Measurements from ENCODE around the gene EIF3K. TPM values are rescaled to one million over a fixed set of nuclear protein-coding genes. Genes with fewer than 3 reads are reported as not detected.

EIF3K gene
- total RNA-seq, 1 experiment from 2014 or later = 414 TPM

- Histone ChIP-seq H3K27me3 (ENCODE audit: low read length) (no peaks in the 10 kb centered on the region), H2AFZ (ENCODE audit: low read length) (no peak overlapping the region), H3K79me2 (ENCODE audit: low read length) (peaks cover 85% of the 10 kb centered on the region), H3K4me3 (ENCODE audit: low read length) (no peak overlapping the region), H3K9me2 (replicated peaks; ENCODE audit: low read length) (no peaks in the 10 kb centered on the region), H3K9ac (ENCODE audit: low read length) (peak overlapping the region; percentile 98), H3F3A (ENCODE audit: low read length, unreplicated experiment) (peaks cover 6% of the 10 kb centered on the region), H3K9me3 (ENCODE audit: low read length) (no peaks in the 10 kb centered on the region), H4K20me1 (ENCODE audit: low read length) (peaks cover 2% of the 10 kb centered on the region; the same call in 1 of the 2 replicates), H3K4me1 (ENCODE audit: insufficient read depth, low read length) (peaks cover 56% of the 10 kb centered on the region), H3K27ac (ENCODE audit: low read length) (peak overlapping the region; percentile 100), H3K4me2 (ENCODE audit: low read length) (peak overlapping the region; percentile 55), H3K36me3 (ENCODE audit: low read depth, low read length) (peaks cover 51% of the 10 kb centered on the region)
- TF ChIP-seq EZH2phosphoT487 (IDR thresholded peaks at IDR 0.05; ENCODE audit: borderline replicate concordance, low read length) (no peak), EZH2 (IDR thresholded peaks at IDR 0.05; ENCODE audit: low read length, unreplicated experiment) (no peak), CTCF (conservative IDR thresholded peaks at IDR 0.05; ENCODE audit: low read depth, low read length) (no peak)
- CTCF ChIA-PET = no interaction called here
- intact Hi-C loops (cut with micrococcal nuclease) = loop anchor here (5.0 kb wide), 1 partner anchor 35 kb away; the partner anchor contains the start of gene ACTN4
- ATAC-seq (no peak), DNase-seq (no peak)
- no TSS peak for BruUV-seq (replicated peaks)
- POLR2A ChIA-PET (ENCODE audit: unreplicated experiment) = interaction anchor here (0.8 to 1.4 kb wide), 2 partner anchors 35 to 42 kb away, joined by 3 to 13 read pairs; partner anchors contain the start of gene ACTN4
These were observed 63.3 kb downstream of the EIF3K start for GRCh38 chr19:38682195-38682867.

DNA sequence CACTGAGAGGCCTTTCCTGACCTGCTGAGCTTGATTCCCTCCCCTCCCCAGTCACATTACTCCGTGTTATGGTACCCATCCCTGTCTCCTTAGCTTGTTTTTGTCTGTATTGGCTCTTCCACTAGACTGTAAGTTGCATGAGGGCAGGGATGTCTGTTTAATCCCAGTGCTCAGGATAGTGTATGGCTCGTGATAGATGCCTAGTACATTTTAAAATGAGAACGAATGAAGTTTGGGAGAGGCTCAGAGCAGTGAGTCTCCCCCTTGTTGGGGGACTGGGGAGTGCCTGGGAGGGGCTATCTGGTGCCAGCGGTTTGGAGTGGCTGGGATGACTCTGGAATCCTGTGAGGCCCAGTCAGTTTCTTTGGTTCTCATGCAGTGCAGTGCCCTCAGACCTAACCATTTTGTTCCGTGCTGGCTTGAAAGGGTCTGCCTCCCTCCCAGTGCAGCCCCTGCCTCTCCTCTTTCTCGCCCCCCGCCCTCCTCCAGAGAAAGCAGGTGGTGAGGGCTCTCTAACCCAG lies 63.9 kb downstream of the EIF3K start:
- no peak for TF ChIP-seq EZH2 (IDR thresholded peaks at IDR 0.05; ENCODE audit: low read length, unreplicated experiment)
- TF ChIP-seq CTCF (conservative IDR thresholded peaks at IDR 0.05; ENCODE audit: low read depth, low read length) = no peak
- no peak for TF ChIP-seq EZH2phosphoT487 (IDR thresholded peaks at IDR 0.05; ENCODE audit: borderline replicate concordance, low read length)
- no peaks in the 10 kb centered on the region for H3K9me2 ChIP-seq (replicated peaks; ENCODE audit: low read length)
- no peak overlapping the region for H2AFZ ChIP-seq (ENCODE audit: low read length)
- H3K9ac ChIP-seq (ENCODE audit: low read length) = peak overlapping the region; percentile 98
- H3F3A ChIP-seq (ENCODE audit: low read length, unreplicated experiment) = peaks cover 6% of the 10 kb centered on the region
- H3K4me3 ChIP-seq (ENCODE audit: low read length) = 0 out of 2 replicates have a peak overlapping the region, but pooled peaks have one; percentile 1
- ChIA-PET POLR2A (ENCODE audit: unreplicated experiment) (interaction anchor here (0.8 to 1.4 kb wide), 3 partner anchors 33 to 41 kb away, joined by 3 to 13 read pairs (median 3); partner anchors contain the start of gene ACTN4), CTCF (no interaction called here)
- no peaks in the 10 kb centered on the region for H3K27me3 ChIP-seq (ENCODE audit: low read length)
- H4K20me1 ChIP-seq (ENCODE audit: low read length) = no peaks in the 10 kb centered on the region
- peak overlapping the region; percentile 55 for H3K4me2 ChIP-seq (ENCODE audit: low read length)
- ATAC-seq (peak; percentile 23), DNase-seq (no peak)
- intact Hi-C loops (cut with micrococcal nuclease) = loop anchor here (1.0 to 5.0 kb wide), 2 partner anchors 17 to 36 kb away; partner anchors contain the start of gene ACTN4
- TSS peak; percentile 86 for BruUV-seq (replicated peaks)
- H3K79me2 ChIP-seq (ENCODE audit: low read length) = peaks cover 85% of the 10 kb centered on the region
- peaks cover 62% of the 10 kb centered on the region for H3K4me1 ChIP-seq (ENCODE audit: insufficient read depth, low read length)
- H3K9me3 ChIP-seq (ENCODE audit: low read length) = no peaks in the 10 kb centered on the region
- H3K36me3 ChIP-seq (ENCODE audit: low read depth, low read length) = peaks cover 52% of the 10 kb centered on the region
- H3K27ac ChIP-seq (ENCODE audit: low read length) = peak overlapping the region; percentile 100

Data from PC-3 (cell line).